Transverse colon (tissue), 4 donors: ENCODE data around the gene TOR1B. TPM values are rescaled to one million over a fixed set of nuclear protein-coding genes. Genes with fewer than 3 reads are reported as not detected.

ENCODE experiments used
- DNase-seq: peaks from one replicate; pipeline ENCODE4 v3.0.0-alpha.2; 2019
- H3K27ac ChIP-seq, 4 donors: fragments of 200-600 bp; sonication (generic); 2 replicates each; pipeline ENCODE4 v1.5.1; 2016 to 2018; ENCODE audit warnings: inconsistent platforms in 4 of 4
- H3K27me3 ChIP-seq: fragments of 200-600 bp; sonication (generic); 2 replicates; pipeline ENCODE4 v1.5.1; 2017; ENCODE audit warnings: inconsistent platforms
- H3K36me3 ChIP-seq, 4 donors: fragments of 200-600 bp; sonication (generic); 2 replicates each; pipeline ENCODE4 v1.5.1; 2017 to 2019; ENCODE audit warnings: inconsistent platforms in 4 of 4
- H3K4me1 ChIP-seq, 4 donors: fragments of 200-600 bp; sonication (generic); 2 replicates each; pipeline ENCODE4 v1.5.1; 2017 to 2020; ENCODE audit warnings: inconsistent platforms in 4 of 4
- H3K4me3 ChIP-seq, 4 donors: fragments of 200-600 bp; sonication (generic); 1 replicate in 1 of 4; 2 replicates in 3 of 4; pipeline versions ENCODE4 v1.5.1 to v1.6.1; 2017 to 2019; ENCODE audit warnings: inconsistent platforms in 4 of 4
- H3K9me3 ChIP-seq, 2 donors: fragments of 200-600 bp; sonication (generic); 2 replicates each; pipeline ENCODE4 v1.5.1; 2017 to 2019; ENCODE audit warnings: inconsistent platforms in 2 of 2
- EP300 ChIP-seq: sonication (generic); formaldehyde crosslinking; IDR thresholded peaks from one replicate; pipeline ENCODE4 v1.6.1; 2017; ENCODE audit warnings: antibody characterized with exemption, low read depth
- POLR2A ChIP-seq: fragments of 450-650 bp; IDR thresholded peaks from one replicate; pipeline ENCODE4 v1.6.1; 2016; ENCODE audit warnings: antibody characterized with exemption, mild to moderate bottlenecking, moderate library complexity
- POLR2AphosphoS5 ChIP-seq, 3 donors: sonication (generic); formaldehyde crosslinking; IDR thresholded peaks; one replicate each; pipeline ENCODE4 v1.6.1; 2016; ENCODE audit warnings: antibody characterized with exemption in 3 of 3
- WGBS, 2 donors: methylation state at CpG; one replicate each; pipeline ENCODE4 v1.1.5; 2018; ENCODE audit warnings: low coverage in 1 of 2; 5-methylcytosine and 5-hydroxymethylcytosine counted together
- in situ Hi-C, 4 donors: fragments of 200-750 bp; cut with MboI; loops; one replicate each; pipeline versions ENCODE4 v1.15.0 to v1.15.1; 2017; ENCODE audit warnings: low sequenced_read_pairs in 3 of 4, low pct_ligation_motif_present in 1 of 4, low pct_unique_long_range_greater_than_20kb in 1 of 4
- intact Hi-C: fragments of 100-400 bp; cut with DNase I; formaldehyde crosslinking; loops from one replicate; pipeline ENCODE4 v1.15.1; 2023; ENCODE audit warnings: low total_unique reads
- total RNA-seq, 4 donors: library from RNA; depleted of rRNA; stranded (reverse); fragments of >200 nt; gene quantifications; one replicate each; pipeline ENCODE4 v1.1.0, GENCODE V29; 2016
- TF ChIP-seq, protein P1 (sequence below), 5 experiments: fragments of 200-600 bp in 3 of 5; fragments of 450-650 bp in 2 of 5; sonication (generic) in 3 of 5; IDR thresholded peaks; 1 replicate in 2 of 5; 2 replicates in 3 of 5; pipeline ENCODE4 v1.5.1; 2016 to 2017; ENCODE audit warnings: antibody characterized with exemption in 5 of 5, inconsistent platforms in 3 of 5, mild to moderate bottlenecking in 2 of 5, moderate library complexity in 1 of 5

The TOR1B gene
- total RNA-seq, 4 donors from 2014 or later, result 49.0 to 105 (median 62.7) TPM

DNA sequence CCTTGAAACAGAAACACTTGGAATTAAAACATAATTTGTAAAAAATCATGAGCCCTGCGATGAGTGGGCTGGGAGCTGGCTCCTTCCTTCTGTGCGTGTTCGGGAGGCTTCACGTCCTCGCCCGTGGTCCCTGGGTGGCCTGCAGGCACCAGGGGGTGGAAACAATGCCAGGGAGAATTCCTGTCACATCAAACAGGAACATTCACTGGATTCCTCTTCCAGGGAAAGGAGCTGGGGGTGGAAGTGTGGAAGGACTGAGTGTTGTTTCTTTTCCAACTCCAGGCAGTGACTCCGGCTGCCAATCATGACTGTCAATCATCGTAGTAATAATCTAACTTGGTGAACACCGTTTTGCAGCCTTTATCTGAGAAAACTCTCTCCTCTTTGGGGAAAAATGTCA is 10.7 kb downstream of the TOR1B start:
- TF ChIP-seq, protein P1, sequence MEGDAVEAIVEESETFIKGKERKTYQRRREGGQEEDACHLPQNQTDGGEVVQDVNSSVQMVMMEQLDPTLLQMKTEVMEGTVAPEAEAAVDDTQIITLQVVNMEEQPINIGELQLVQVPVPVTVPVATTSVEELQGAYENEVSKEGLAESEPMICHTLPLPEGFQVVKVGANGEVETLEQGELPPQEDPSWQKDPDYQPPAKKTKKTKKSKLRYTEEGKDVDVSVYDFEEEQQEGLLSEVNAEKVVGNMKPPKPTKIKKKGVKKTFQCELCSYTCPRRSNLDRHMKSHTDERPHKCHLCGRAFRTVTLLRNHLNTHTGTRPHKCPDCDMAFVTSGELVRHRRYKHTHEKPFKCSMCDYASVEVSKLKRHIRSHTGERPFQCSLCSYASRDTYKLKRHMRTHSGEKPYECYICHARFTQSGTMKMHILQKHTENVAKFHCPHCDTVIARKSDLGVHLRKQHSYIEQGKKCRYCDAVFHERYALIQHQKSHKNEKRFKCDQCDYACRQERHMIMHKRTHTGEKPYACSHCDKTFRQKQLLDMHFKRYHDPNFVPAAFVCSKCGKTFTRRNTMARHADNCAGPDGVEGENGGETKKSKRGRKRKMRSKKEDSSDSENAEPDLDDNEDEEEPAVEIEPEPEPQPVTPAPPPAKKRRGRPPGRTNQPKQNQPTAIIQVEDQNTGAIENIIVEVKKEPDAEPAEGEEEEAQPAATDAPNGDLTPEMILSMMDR (IDR thresholded peaks at IDR 0.05), result no peak
- no peak for TF ChIP-seq POLR2AphosphoS5 (IDR thresholded peaks at IDR 0.05)
- TF ChIP-seq POLR2A, result no peak
- no peak for TF ChIP-seq EP300
- no peak overlapping the region for H3K27ac ChIP-seq
- no peak overlapping the region for H3K4me3 ChIP-seq
- peaks cover 0 to 17% (median 11%) of the 10 kb centered on the region in 4 donors for H3K36me3 ChIP-seq
- H3K9me3 ChIP-seq, result no peaks in the 10 kb centered on the region
- H3K4me1 ChIP-seq, result peaks cover 0 to 30% (median 20%) of the 10 kb centered on the region in 4 donors
- intact Hi-C loops, result no loop called here
- in situ Hi-C loops, result no loop called here
- WGBS, 2 donors, result 88 to 90% methylated on average over 2 to 9 of the region's 9 CpGs
- H3K27me3 ChIP-seq, result no peaks in the 10 kb centered on the region
- no peak for DNase-seq

DNA sequence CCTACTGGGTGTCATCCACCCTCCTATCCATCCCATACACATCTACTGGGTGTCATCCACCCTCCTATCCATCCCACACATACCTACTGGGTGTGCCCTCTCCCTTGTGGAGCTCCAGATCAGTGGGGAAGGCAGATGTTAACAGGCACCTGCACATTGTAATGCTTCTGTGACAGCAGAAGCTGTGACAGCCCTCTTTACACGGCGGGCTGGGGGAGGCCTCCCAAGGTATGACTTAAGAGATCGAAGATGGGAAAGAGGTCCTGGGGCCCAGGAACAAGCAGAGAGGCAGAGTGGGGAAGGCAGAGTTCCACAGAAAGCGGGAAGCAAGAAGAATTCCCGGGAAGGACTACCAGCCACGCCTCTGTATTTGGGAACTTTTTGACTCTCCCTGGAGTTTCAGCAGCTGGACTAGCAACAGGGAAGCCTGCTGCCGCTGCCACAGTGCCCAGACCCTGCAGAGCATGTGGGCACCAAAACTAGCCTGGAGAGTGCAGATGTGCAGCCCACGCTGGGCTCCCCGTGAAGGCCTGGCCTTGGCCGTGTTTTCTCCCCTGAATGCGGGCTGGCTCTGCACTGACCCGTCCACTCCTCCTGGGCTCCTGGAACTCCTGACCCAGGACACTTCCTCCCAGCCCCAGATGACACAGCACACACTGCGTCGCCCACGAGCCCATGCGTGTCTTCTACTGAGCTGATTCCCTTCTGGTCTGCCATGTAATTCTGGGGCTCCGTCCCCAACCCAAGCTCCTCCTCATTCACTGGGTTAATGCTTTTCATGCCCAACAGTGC is 11.6 kb downstream of the TOR1B start:
- TF ChIP-seq, protein P1 (IDR thresholded peaks at IDR 0.05), result no peak
- TF ChIP-seq EP300 (no peak), POLR2AphosphoS5 (IDR thresholded peaks at IDR 0.05) (no peak), POLR2A (no peak)
- Histone ChIP-seq H3K36me3 (peaks cover 0 to 15% (median 10%) of the 10 kb centered on the region in 4 donors), H3K27ac (no peak overlapping the region)

DNA sequence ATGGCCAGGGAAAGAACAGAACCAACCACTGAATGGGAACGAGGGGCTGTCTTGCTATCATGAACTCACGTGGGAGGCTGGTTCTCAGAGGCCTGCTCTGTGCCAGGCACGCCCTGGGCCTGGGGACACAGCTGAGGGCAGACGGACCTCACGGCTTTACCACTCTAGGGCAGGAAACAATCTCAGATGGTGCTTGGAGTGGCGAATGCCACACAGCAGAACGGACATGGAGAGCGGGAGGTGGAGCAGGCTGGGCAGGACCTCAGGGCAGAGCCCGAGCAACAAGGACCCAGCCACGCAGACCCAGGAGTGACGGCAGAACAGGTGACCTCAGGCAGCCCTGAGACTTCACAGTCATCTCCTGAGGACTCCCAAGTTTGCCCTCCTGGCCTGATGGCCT is 12.3 kb downstream of the TOR1B start:
- intact Hi-C loops, result no loop called here
- TF ChIP-seq, protein P1 (IDR thresholded peaks at IDR 0.05), result no peak
- TF ChIP-seq EP300 (no peak), POLR2A (no peak), POLR2AphosphoS5 (IDR thresholded peaks at IDR 0.05) (no peak)
- WGBS, 2 donors, result 93% methylated on average over 11 of the region's 11 CpGs; no CpG with 5 or more reads in 1 of the 2 donors
- in situ Hi-C loops, result no loop called here
- DNase-seq, result no peak
- H3K27ac ChIP-seq, result no peak overlapping the region
- no peaks in the 10 kb centered on the region for H3K9me3 ChIP-seq
- H3K4me3 ChIP-seq, result no peak overlapping the region
- peaks cover 0 to 23% (median 17%) of the 10 kb centered on the region in 4 donors for H3K4me1 ChIP-seq
- H3K27me3 ChIP-seq, result no peaks in the 10 kb centered on the region
- peaks cover 0 to 15% (median 10%) of the 10 kb centered on the region in 4 donors for H3K36me3 ChIP-seq

More for the DNA sequence above, 11.6 kb downstream of the TOR1B start:
- Histone ChIP-seq H3K27me3 (no peaks in the 10 kb centered on the region), H3K4me1 (peaks cover 0 to 29% (median 20%) of the 10 kb centered on the region in 4 donors), H3K9me3 (no peaks in the 10 kb centered on the region), H3K4me3 (no peak overlapping the region)
- in situ Hi-C loops, result no loop called here
- 73 to 86% methylated on average over 3 to 17 of the region's 17 CpGs for WGBS, 2 donors
- DNase-seq, result no peak
- intact Hi-C loops, result no loop called here

DNA sequence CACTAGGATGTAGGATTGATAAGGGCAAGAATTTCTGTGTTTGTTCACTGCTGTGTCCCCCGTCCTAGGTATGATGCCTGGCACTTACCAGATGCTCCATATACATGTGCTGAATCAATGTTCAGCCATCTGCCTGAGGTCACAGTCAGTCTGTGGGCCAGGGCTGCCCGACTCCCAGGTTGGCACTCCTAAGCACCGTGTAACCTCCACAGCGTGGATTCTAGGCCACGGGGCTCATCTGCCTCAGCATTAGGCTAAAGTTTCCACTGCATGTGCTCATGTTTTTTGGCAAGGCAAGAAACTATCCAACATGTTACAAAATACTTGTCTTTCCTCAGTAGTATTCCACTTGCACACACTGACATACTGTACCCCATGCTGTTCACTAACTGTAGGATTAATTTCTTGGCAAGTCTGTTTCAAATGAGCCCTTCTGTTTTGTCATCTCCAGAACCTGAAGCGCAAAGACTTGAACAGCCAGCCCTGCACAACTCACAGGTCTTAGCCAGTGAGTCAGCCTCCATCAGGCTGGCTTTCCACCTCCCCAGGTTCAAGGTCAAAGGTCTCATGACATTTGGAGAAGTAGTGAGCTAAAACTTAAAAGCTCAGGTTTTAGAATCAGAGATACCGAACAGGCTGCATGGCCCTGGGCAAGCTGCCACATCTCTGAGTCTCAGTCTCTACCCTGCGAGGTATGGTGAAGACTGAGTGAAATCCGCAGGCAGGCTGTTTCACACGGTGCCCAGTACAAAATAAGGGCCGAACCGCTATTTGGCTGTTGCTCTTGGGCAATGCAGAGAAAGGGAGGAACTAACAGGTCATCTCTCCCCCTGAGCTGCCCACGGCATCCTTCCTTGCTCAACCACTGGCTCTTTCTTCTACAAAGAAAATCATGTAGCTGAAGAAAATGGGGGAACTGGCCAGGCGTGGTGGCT is 13.8 kb downstream of the TOR1B start:
- intact Hi-C loops (no loop called here), in situ Hi-C loops (no loop called here)
- no peak for TF ChIP-seq POLR2AphosphoS5 (IDR thresholded peaks at IDR 0.05)
- TF ChIP-seq, protein P1 (IDR thresholded peaks at IDR 0.05), result no peak
- TF ChIP-seq EP300, result no peak
- Histone ChIP-seq H3K9me3 (no peaks in the 10 kb centered on the region), H3K27ac (no peak overlapping the region), H3K4me3 (no peak overlapping the region), H3K4me1 (peaks cover 0 to 13% (median 10%) of the 10 kb centered on the region in 4 donors), H3K27me3 (no peaks in the 10 kb centered on the region), H3K36me3 (peaks cover 0 to 30% (median 15%) of the 10 kb centered on the region in 4 donors)
- 84 to 88% methylated on average over 4 to 13 of the region's 14 CpGs for WGBS, 2 donors
- DNase-seq, result no peak
